GM18519 (cell line): ENCODE results near the gene ZNF205.

Experiments used
- ATAC-seq: cut with Tn5 transposase; IDR thresholded peaks from one replicate; pipeline ENCODE4 v1.9.1; 2021; ENCODE audit warnings: mild to moderate bottlenecking, moderate library complexity; ENCODE audit not compliant: unreplicated experiment, low FRiP score

Gene ZNF205

DNA sequence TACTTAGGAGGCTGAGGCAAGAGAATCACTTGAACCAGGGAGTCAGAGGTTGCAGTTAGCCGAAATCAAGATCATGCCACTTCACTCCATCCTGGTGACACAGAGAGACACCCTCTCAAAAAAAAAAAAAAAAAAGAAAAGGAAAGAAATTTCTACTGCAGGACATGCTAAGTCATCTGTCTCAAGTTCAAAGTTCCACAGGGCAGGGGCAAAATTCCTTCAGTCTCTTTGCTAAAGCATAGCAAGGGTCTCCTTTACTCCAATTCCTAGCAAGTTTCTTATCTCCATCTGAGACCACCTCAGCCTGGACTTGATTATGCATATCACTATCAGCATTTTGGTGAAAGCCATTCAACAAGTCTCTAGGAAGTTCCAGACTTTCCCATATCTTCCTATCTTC lies 27.9 kb upstream of the ZNF205 start:
- ATAC-seq, result no peak

DNA sequence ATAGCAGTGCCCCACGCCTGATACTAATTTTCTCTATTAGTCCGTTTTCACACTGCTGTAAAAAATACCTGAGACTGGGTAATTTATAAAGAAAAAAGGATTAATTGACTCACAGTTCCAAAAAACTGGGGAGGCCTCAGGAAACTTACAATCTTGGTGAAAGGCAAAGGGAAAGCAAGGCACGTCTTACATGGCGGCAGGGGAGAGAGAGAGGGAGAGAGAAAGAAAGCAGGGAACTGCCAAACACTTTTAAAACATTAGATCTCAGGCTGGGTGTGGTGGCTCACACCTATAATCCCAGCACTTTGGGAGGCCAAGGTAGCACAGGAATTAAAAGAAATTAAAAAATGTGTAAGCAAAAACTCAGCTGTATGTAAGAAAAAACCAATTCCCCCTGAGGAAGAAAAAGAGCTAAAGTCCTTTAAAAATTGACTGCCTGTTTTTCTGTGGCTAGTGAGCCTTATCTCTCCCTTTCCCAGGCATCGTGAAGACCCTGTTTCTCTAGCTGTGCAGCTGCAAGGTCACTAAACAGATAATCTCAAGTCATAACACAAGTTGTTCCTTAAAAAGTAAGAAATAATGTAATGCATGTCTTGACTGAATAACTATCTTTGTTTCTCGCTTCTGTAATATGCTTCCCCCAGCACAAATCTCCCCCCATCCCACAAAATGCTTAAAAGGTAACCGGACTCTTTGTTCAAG lies 27.3 kb upstream of the ZNF205 start:
- ATAC-seq, result no peak

DNA sequence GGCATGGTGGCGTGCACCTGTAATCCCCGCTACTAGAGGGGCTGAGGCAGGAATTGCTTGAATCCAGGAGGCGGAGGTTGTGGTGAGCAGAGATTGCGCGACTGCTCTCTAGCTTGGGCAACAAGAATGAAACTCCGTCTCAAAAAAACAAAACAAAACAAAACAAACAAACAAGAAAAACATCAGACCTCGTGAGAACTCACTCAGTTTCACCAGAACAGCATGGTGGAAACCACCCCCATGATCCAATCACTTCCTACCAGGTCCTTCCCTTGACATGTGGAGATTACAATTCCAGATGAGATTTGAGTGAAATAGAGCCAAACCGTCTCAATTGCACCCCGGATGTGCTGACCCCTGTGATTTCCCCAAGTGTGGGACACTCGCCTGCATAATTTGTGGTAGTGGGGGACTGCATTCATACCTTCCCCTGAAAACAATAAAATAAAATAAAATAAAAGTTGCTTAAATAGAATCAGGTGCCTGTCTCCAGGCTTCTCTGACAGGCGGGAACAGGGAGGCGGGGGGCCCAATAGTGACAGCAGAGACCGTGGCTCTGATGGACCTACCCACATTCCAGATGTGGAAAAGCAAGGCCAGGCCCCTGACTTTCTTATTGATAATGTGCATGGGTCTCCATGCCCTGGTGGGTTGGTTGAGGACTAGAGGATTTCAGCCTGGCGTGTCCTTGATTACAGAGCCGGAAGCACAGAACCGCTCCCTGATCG lies 26.4 kb upstream of the ZNF205 start:
- ATAC-seq, result no peak

DNA sequence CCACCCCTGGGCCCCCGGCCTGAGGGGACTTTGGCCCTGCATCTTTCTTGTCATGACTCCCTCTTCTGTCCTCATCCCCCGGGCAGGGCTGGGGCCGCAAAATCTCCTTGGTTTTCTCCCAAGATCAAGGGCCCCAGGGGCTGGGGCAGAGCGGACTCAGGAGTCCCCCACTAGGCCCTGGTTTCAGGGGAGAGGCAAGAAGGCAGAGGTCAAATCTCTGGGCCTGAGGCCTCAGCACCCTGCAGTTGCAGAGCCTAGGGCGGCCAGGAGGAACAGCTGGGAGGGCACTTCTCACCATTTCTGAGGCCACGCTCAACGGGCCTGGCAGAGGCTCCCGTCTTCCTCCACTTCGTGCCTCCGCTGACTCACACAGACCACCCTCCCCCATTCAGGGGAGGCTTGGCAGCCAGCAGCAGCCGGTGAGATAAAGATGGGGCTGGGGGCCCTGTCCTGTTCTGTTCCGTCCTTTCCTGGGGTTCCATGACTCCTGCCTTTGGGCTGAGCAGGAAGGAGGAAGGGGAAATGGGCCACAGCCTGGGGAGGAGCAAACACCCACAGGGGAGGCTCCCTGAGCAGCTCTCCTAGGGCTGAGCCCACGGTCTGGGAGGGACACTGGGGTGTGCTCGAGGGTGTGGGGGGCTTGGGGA lies 25.7 kb upstream of the ZNF205 start:
- ATAC-seq, result no peak

DNA sequence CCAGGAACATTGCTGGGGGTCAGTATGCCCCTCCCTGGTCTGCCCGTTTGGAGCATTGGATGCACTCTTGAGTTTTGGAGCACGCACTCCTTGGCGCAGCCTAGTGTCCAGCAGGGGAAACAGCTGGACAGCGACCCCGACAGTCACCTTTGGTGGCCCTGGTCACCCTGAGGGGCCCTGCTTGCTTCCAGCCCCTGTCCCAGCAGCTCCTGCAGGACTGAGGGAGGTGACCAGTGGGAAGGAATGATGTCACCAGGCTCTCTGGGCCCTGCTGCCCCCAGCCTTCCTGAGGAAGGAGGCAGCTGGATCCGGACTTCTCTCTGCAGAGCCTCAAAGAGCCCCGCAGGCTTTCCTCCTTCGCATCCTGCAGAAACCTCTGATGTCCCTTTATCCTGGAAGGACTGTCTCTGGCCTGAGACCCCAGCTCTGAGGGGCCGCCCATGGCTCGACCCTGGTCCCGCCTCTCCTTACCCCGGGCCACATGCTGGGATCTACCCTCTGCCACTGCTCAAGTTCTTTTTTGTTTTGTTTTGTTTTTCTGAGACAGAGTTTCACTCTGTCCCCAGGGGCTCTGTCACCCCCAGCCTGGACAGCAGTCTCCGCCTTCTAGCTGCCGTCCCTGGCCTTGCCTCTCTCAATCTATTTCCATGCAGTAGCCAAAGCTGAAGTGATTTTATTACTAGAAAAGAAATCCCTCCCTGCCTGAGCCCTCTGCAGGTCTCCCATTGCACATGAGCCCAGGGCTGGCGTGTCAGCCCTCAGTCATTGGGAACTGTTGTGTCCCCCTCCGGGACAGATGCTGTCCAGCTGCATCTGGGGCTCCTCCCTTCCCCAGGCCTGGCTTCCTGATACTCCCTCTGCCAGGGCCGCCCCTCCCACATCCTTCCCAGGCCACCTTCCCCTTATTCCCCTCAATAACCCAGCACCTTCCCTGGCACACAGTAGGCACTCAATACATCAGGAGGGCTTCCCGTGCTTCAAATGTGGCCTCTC lies 24.8 kb upstream of the ZNF205 start:
- no peak for ATAC-seq

DNA sequence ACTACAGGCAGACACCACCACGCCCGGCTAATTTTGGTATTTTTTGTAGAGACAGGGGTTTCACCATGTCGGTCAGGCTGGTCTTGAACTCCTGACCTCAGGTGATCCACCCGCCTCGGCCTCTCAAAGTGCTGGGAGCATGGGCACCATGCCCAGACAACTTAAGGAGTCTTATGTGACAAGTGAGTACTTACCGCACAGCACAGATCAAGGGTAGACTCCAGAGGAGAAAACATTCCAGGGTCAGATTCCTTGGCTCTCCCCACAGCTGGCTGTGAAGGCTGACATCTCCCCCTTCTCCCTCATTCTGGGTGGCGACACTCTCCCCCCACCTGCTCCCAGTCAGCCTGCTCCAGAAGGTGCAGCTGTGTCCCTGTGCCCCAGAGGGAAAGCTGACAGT lies 23.9 kb upstream of the ZNF205 start:
- no peak for ATAC-seq

DNA sequence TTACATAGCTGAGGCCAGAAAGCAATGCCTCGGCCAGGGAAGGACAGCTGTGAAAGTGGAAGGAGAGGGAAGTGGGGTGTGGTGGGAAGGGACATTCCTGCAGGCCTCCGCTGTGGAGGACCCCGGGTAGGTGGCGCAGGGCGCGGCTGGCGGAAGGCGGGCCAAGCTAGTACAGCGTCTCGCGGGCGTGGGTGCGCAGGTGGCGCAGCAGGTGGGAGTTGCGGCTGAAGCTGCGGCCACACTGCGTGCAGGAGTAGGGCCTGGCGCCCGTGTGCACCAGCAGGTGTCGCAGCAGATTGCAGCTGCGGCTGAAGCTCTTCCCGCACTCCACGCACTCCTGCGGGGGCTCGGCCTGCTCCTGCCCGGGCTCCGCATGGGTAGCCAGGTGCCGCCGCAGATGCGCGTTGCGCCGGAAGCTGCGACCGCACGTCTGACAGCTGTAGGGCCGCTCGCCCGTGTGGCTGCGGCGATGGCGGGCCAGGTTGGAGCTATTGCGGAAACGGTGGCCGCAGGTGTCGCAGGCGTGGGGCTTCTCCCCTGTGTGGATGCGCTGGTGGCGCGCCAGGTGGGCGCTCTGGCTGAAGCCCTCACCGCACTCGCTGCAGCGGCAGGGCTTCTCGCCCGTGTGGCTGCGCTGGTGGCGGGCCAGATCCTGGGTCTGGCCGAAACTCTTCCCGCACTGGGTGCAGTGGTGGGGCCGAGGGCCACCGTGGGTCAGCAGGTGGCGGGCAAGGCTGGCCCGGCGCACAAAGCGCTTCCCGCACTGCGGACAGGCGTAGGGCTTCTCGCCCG lies 23.3 kb upstream of the ZNF205 start:
- ATAC-seq, result no peak

DNA sequence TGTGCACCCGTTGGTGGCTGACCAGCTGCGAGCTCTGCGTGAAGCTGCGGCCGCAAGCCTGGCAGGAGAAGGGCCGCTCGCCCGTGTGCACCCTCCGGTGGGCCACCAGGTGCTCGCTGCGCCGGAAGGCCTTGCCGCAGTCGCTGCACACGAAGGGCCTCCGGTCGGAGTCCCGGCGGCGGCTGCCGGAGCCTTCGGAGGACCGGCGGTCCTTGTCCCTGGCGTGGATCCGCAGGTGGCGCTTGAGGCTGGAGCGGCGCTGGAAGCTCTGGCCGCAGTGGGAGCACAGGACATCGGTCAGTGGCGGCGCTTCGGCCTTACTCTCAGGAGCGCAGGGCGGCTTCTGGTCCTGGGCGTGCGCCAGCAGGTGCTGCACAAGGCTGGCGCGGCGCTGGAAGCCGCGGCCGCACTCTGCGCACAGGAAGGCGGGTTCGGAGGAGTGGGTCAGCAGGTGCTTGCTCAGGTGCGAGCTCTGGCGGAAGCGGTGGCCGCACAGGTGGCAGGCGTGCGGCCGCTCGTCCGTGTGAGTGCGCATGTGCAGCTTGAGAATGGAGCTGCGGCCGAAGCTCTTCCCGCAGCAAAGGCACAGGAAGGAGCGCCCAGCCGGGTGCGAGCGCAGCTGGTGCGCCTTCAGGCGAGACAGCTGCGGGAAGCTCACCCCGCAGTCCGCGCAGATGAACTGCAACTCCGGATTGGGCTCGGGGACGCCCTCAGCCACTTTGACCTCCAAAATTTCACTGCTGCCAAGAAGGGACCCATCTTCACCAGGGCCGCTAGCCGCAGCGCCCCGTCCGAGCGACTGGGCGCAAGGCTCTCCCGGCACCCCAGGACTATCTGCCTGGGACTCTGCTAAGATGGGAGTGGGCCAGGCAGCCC lies 22.4 kb upstream of the ZNF205 start:
- ATAC-seq, result no peak

DNA sequence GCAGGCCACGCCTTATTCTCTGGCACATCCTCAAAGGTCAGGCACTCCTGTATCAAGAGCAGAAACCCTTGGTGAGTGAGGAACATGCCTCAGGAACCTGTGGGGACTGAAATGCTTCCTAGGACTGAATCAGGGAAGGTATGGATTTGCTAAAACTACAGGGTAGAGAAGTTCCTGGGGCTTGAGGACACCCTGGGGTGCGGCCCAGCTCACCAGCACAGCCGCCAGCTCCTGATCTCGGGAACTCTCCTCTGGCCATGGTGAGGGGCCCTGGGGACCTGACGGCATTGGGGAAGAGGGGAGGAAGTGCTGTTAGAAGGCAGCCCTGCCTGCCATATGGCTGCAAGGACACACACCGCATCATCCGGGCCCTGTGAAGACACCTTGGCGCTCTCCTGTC lies 20.8 kb upstream of the ZNF205 start:
- no peak for ATAC-seq

DNA sequence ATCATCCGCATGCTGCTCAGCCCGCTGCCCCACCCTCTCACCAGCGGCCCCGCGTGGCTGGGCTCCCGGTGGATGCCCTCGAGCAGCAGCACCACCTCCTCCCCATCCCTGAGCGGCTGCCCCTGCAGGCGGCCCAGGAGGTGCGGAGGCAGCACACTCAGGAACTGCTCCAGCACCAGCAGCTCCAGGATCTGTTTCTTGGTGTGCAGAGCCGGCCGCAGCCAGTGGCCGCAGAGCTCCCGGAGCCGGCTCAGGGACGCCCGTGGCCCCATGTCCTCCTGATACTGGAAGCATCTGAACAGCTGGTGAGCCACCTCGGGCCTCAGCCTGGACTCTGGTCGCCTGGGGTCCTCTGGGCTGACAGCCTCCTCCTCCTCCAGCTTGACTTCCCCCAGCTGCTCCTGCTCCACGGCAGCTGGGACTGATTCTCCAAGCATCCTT lies 19.9 kb upstream of the ZNF205 start:
- no peak for ATAC-seq

DNA sequence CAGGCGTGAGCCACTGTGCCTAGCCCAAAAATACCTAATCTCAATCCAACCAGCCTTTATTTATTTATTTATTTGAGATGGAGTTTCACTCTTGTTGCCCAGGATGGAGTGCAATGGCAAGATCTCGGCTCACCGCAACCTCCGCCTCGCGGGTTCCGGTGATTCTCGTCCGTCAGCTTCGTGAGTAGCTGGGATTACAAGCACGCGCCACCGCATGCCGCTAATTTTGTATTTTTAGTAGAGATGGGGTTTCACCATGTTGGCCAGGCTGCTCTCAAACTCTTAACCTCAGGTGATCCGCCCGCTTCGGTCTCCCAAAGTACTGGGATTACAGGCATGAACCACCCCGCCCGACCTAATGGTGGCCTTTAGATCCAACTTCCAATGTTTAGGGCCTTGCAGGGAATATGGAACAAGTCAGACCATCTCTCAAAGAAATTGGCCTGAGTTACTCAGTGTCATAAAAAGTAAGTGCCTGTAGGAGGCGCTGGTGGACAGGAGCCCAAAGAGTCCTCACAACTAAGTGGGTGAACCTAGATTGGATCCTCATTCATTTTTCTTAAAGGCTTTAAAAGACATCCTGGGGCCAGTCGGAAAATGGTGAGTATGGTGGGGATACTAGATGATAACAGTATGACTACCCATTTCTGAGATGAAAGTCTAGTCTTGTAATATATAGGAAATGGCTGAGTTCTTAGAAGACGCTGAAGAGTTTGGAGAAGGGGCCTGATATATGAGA lies 17.9 kb upstream of the ZNF205 start:
- no peak for ATAC-seq

DNA sequence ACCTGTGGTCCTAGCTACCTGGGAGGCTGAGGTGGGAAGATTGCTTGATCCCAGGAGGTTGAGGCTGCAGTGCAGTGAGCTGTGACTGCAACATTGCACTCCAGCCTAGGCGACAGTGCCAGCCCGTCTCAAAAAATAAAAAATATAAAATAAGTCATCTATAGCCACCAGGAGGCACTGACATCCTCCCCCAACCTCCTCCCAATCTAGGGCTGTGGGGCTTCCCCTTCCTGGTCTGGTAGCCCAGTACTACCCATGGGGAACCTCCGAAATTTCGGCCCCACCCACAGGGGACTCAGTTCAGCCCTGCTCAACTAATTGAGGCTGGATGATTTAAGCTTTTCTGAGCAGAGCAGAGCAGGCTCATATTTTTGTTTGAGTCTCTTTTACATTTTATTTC lies 16.5 kb upstream of the ZNF205 start:
- peak; percentile 52 for ATAC-seq

DNA sequence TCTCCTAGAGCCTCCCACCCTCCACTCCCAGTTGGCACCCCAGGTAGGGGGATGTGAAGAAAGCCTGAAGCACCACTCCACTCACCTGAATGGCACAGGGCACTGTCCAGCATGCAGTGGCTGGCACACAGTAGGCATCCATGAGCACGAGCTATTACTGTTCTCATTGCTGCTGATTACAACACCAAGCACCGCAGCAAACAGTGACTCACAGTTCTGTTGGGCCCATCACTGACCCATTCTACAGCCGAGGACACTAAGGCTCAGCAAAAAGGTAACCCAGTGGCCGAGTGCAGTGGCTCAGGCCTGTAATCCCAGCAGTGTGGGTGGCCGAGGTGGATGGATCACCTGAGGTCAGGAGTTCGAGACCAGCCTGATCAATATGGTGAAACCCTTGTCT lies 16.0 kb upstream of the ZNF205 start:
- no peak for ATAC-seq

DNA sequence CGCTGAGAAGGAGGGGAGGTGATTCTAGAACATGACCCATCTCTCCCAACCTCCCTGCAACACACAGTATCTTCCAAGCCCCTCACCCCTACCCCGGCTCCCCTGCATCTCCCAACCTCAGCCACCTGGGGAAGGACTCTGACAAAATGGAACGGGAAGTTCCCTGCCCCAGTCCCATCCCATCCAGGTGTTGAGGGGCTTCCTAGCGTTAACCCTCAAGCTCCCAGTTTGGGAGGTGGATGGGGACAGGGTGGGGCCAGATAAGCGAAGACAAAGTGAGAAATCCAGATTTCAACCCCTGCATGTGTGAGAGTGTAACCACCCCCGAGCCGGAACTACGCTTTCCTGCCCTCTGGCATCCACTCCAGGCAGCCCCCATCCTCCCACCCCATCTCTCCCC lies 15.1 kb upstream of the ZNF205 start:
- no peak for ATAC-seq

DNA sequence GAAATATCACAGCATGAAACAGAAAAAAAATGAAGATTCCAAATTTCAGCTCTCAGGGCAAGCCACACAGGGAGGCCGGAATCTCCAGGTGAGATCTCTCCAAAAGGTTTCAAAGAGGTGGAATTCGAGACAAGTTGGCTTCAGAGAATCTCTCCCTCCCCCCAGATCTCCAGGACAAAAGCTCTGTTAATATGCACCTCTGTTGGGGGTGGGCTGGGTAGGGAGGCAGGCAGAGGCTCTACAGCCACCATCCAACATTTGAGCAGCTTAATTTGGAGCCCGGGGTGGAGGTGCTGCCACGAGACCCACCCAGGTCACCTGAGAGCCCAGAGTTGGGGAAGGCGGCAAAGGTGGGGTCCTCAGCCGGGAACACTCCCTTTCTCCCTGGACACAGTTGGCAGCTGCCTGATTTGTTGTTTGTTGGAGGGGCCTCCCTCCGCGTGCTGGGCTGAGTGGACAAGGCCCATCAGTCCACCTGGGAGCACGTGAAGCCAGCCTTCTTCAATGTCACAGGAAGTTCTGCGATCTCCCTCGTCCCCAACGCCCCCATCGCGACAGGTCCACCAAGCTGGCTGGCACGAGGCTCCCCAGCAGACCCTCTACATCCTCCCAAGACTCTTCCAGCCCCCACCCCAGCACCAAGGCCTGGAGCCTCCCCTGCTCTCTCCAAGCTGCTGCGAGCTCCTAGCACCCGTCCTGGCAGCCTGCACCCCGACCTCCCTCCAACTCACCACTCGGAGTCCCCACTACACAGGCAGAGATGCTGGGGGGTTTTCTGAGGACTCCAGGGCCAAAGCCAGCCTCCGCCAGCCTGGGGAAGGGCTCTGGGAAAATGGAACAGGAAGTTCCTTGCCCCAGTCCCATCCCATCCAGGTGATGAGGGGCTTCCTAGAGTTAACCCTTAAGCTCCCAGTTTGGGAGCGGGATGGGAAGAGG lies 13.7 kb upstream of the ZNF205 start, which contains the start of gene ZSCAN10:
TSS of gene ZSCAN10 (minus strand) at position 836 of the 936 bp plus-strand sequence. CDS start 6,357 bp downstream, outside the sequence.
- ATAC-seq, result no peak

DNA sequence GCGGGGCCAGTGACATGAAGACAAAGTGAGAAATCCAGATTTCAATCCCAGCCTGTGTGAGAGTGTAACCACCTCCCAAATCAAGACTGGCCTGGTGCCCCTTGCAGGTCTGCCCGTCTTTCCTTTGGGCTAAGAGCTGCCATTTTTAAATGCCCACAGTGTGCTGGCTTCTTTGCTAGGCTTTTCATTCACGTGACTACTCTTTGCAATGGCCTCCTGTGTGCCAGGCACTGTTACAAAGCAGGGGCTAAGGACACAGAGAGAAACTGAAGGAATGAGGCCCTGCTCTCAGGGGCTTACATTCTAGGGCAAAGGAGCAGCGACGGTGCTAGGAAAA lies 13.0 kb upstream of the ZNF205 start:
- no peak for ATAC-seq
